T-helper 22 cell (primary cell): Measurements from ENCODE around the gene TSPAN17.

Source experiments
- DNase-seq: peaks from one replicate; pipeline ENCODE4 v3.0.0-alpha.2; 2020; ENCODE audit warnings: low read depth

The TSPAN17 gene

GRCh38 chr5:176660530-176660859, 13.2 kb downstream of the TSPAN17 start:
- peak; percentile 9 for DNase-seq

- DNase-seq, result peak; percentile 47
Observed at GRCh38 chr5:176660860-176661641, 13.8 kb downstream of the TSPAN17 start.

- no peak for DNase-seq
Observed at GRCh38 chr5:176661676-176662075, 14.4 kb downstream of the TSPAN17 start.

GRCh38 chr5:176662371-176663333, 15.4 kb downstream of the TSPAN17 start:
- DNase-seq, result no peak

GRCh38 chr5:176663566-176663965, 16.3 kb downstream of the TSPAN17 start:
- DNase-seq, result no peak

GRCh38 chr5:176664479-176664878, 17.2 kb downstream of the TSPAN17 start:
- DNase-seq, result no peak

GRCh38 chr5:176664886-176665285, 17.6 kb downstream of the TSPAN17 start:
- DNase-seq, result no peak

GRCh38 chr5:176665517-176665916, 18.2 kb downstream of the TSPAN17 start:
- no peak for DNase-seq

- no peak for DNase-seq
Observed at GRCh38 chr5:176667637-176668036, 20.4 kb downstream of the TSPAN17 start.

- DNase-seq, result no peak
Observed at GRCh38 chr5:176670449-176670848, 23.2 kb downstream of the TSPAN17 start.

GRCh38 chr5:176671399-176671798, 24.1 kb downstream of the TSPAN17 start:
- DNase-seq, result no peak

- no peak for DNase-seq
Observed at GRCh38 chr5:176671890-176672747, 24.8 kb downstream of the TSPAN17 start.

- DNase-seq, result no peak
Observed at GRCh38 chr5:176673651-176674583, 26.6 kb downstream of the TSPAN17 start.

- no peak for DNase-seq
Observed at GRCh38 chr5:176674799-176675198, 27.5 kb downstream of the TSPAN17 start.

- no peak for DNase-seq
Observed at GRCh38 chr5:176675676-176676360, 28.5 kb downstream of the TSPAN17 start.

- DNase-seq, result no peak
Observed at GRCh38 chr5:176676361-176676824, 29.1 kb downstream of the TSPAN17 start.

GRCh38 chr5:176677209-176677939, 30.1 kb downstream of the TSPAN17 start:
- DNase-seq, result no peak

- DNase-seq, result no peak
Observed at GRCh38 chr5:176678584-176678983, 31.3 kb downstream of the TSPAN17 start.

- DNase-seq, result no peak
Observed at GRCh38 chr5:176679365-176680225, 32.3 kb downstream of the TSPAN17 start.
